Body of pancreas (tissue), 4 donors: ENCODE measurements around the gene NRF1. TPM values are rescaled to one million over a fixed set of nuclear protein-coding genes. Genes with fewer than 3 reads are reported as not detected.

Experiments used
- ATAC-seq: fragments of 150-250 bp; one replicate; pipeline ENCODE4 v1.9.1; 2016
- DNase-seq, 4 donors: peaks; one replicate each; pipeline ENCODE4 v3.0.0-alpha.2; 2019
- H3K27ac ChIP-seq, 4 donors: fragments of 200-600 bp; sonication (generic); 1 replicate in 3 of 4; 2 replicates in 1 of 4; pipeline versions ENCODE4 v1.5.1 to v1.6.1; 2016 to 2019; ENCODE audit warnings: mild to moderate bottlenecking in 1 of 4, mixed read lengths in 1 of 4, moderate library complexity in 1 of 4
- H3K27me3 ChIP-seq, 2 donors: fragments of 200-600 bp; sonication (generic); one replicate each; pipeline ENCODE4 v1.6.0; 2016; ENCODE audit warnings: mild to moderate bottlenecking in 1 of 2
- H3K36me3 ChIP-seq, 2 donors: fragments of 200-600 bp; sonication (generic); replicated peaks in 1 of 2; 2 replicates each; pipeline ENCODE4 v1.5.1; 2016; ENCODE audit warnings: low read depth in 2 of 2; ENCODE audit not compliant: insufficient read depth in 1 of 2
- H3K4me1 ChIP-seq: fragments of 200-600 bp; sonication (generic); one replicate; pipeline ENCODE4 v1.6.0; 2016
- H3K4me3 ChIP-seq, 2 donors: fragments of 200-600 bp; sonication (generic); 1 replicate in 1 of 2; 2 replicates in 1 of 2; pipeline ENCODE4 v1.5.1; 2016 to 2019
- H3K9me3 ChIP-seq, 3 donors: fragments of 200-600 bp; sonication (generic); 1 replicate in 2 of 3; 2 replicates in 1 of 3; pipeline ENCODE4 v1.5.1; 2016
- CTCF ChIP-seq, 7 experiments: fragments of 450-650 bp in 4 of 7; fragments of 200-600 bp in 3 of 7; sonication (generic) in 3 of 7; IDR thresholded peaks; one replicate each; pipeline ENCODE4 v1.5.1; 2016 to 2019; ENCODE audit warnings: antibody characterized with exemption in 7 of 7
- POLR2A ChIP-seq, 3 donors: fragments of 450-650 bp; IDR thresholded peaks; one replicate each; pipeline ENCODE4 v1.6.1; 2016; ENCODE audit warnings: antibody characterized with exemption in 3 of 3, mild to moderate bottlenecking in 2 of 3
- WGBS, 2 donors: methylation state at CpG; one replicate each; pipeline ENCODE4 v1.1.5; 2017; 5-methylcytosine and 5-hydroxymethylcytosine counted together
- intact Hi-C: fragments of 100-400 bp; cut with DNase I; formaldehyde crosslinking; loops from one replicate; pipeline ENCODE4 v1.15.1; 2023
- total RNA-seq, 2 donors: library from RNA; depleted of rRNA; stranded (reverse); fragments of >200 nt; gene quantifications; one replicate each; pipeline ENCODE4 v1.1.0, GENCODE V29; 2016

NRF1 gene
- total RNA-seq, 2 donors from 2014 or later = 10.1 to 11.9 TPM

DNA sequence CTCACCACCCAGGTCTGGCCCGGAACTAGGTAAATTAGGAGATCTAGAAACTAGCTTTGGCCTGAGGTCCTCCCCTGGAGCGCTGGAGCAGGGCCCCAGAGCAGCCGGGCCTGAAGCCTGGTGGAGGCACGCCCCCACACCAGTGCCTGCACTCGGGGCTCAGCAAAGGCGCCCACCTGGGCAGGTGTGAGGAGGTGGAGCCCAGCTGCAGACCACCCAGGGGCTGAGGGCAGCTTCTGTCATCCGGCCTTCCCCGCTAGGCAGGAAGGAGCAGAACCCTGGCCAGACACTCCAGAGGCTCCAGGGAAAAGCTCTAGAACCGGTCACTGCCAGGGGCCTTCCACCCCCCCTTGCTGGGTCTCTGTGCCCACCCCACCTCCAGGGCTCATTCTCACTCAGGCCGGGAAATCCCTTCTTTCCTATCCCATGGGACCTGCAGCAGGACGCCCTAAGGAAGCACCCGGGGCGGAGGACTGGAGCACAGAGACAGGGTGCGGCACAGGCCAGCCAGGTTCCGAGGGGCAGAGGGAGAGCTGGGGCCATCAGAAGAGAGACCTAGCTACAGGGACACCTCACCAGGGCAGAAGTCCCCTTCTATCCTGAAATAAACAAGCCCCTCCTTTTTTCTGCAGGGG, 161.2 kb downstream of the NRF1 start:
- WGBS, 2 donors = 80 to 83% methylated on average over 5 to 15 of the region's 15 CpGs
- ATAC-seq (no peak), DNase-seq (no peak)
- intact Hi-C loops = no loop called here
- TF ChIP-seq CTCF (IDR thresholded peaks at IDR 0.05) (no peak), POLR2A (IDR thresholded peaks at IDR 0.05) (no peak)
- Histone ChIP-seq H3K4me1 (no peaks in the 10 kb centered on the region), H3K27ac (no peak overlapping the region), H3K4me3 (no peak overlapping the region), H3K9me3 (no peaks in the 10 kb centered on the region), H3K36me3 (no peaks in the 10 kb centered on the region), H3K27me3 (no peaks in the 10 kb centered on the region)

DNA sequence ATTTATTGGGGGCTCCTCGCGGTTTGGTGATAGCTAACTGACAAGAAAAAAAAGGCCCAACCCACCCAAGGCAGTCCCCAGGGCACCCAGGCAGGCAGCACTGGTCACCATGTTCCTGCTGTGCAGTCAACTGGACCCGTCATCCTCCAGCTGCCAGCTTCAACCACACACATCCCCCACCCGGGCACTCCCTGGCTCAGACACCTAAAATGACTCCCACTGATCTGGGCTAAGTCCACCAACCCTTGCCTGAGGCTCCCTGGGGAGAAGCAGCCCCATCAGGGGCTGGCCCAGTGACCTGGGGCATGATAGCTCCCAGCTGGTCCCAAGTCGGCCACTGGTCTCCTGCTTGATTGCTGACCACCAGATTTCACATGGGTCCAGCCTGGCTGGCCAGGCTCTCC, 161.8 kb downstream of the NRF1 start:
- 67 to 79% methylated on average over 1 to 5 of the region's 5 CpGs for WGBS, 2 donors
- Histone ChIP-seq H3K27ac (no peak overlapping the region), H3K27me3 (no peaks in the 10 kb centered on the region), H3K9me3 (no peaks in the 10 kb centered on the region), H3K4me3 (no peak overlapping the region), H3K36me3 (no peaks in the 10 kb centered on the region), H3K4me1 (peaks cover 4% of the 10 kb centered on the region)
- TF ChIP-seq CTCF (IDR thresholded peaks at IDR 0.05) (no peak), POLR2A (IDR thresholded peaks at IDR 0.05) (no peak)
- DNase-seq (no peak), ATAC-seq (no peak)
- intact Hi-C loops = no loop called here

DNA sequence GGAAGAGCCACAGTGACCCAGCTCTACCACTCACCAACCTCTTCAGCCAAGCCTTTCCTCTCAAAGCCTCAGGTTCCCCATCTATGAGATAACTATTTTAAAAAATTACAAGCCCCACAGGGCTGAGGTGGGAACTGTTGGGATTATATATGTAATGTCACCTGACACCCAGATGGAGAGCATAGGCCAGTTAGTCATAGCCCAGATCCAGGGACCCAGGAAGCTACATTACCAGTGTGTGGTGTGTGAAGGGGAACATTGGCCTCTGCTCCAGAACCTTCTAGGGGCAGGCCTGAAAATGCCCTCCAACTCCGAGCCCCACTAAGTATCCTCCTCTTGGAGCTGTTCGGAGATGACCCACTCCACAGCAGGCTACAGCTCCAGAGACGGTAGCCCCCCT, 162.4 kb downstream of the NRF1 start:
- H3K27me3 ChIP-seq = no peaks in the 10 kb centered on the region
- 100% methylated on average over 3 of the region's 3 CpGs; no CpG with 5 or more reads in 1 of the 2 donors for WGBS, 2 donors

GRCh38 chr7:129774359-129774758, 162.8 kb downstream of the NRF1 start:
- H3K27me3 ChIP-seq = no peaks in the 10 kb centered on the region
- WGBS, 2 donors = 91 to 100% methylated on average over 1 to 11 of the region's 11 CpGs

More for the DNA sequence above, 162.4 kb downstream of the NRF1 start:
- H3K9me3 ChIP-seq = no peaks in the 10 kb centered on the region
- no peaks in the 10 kb centered on the region for H3K36me3 ChIP-seq
- H3K4me1 ChIP-seq = peaks cover 10% of the 10 kb centered on the region
- intact Hi-C loops = no loop called here
- ATAC-seq = no peak
- no peak for DNase-seq
- H3K27ac ChIP-seq = no peak overlapping the region
- no peak overlapping the region for H3K4me3 ChIP-seq
- no peak for TF ChIP-seq CTCF (IDR thresholded peaks at IDR 0.05)

More at GRCh38 chr7:129774359-129774758, 162.8 kb downstream of the NRF1 start:
- no peak overlapping the region for H3K4me3 ChIP-seq
- H3K4me1 ChIP-seq = peaks cover 15% of the 10 kb centered on the region
- H3K9me3 ChIP-seq = no peaks in the 10 kb centered on the region
- DNase-seq (no peak), ATAC-seq (no peak)
- TF ChIP-seq CTCF (IDR thresholded peaks at IDR 0.05) = no peak
- intact Hi-C loops = no loop called here
- no peak overlapping the region for H3K27ac ChIP-seq
- no peaks in the 10 kb centered on the region for H3K36me3 ChIP-seq
